Vagina (tissue), 2 donors: ENCODE data around the gene DPP10.

Source experiments
- CTCF ChIP-seq, 3 experiments: fragments of 450-650 bp in 2 of 3; fragments of 200-600 bp in 1 of 3; sonication (generic) in 1 of 3; IDR thresholded peaks; one replicate each; pipeline ENCODE4 v1.5.1; 2017 to 2019; ENCODE audit warnings: antibody characterized with exemption in 3 of 3, mild to moderate bottlenecking in 2 of 3, moderate library complexity in 2 of 3
- POLR2A ChIP-seq, 2 donors: fragments of 450-650 bp; IDR thresholded peaks; one replicate each; pipeline ENCODE4 v1.6.1; 2017; ENCODE audit warnings: antibody characterized with exemption in 2 of 2, mild to moderate bottlenecking in 2 of 2, moderate library complexity in 2 of 2
- POLR2AphosphoS5 ChIP-seq, 2 donors: sonication (generic); formaldehyde crosslinking; IDR thresholded peaks; one replicate each; pipeline ENCODE4 v1.9.0; 2017; ENCODE audit warnings: antibody characterized with exemption in 2 of 2, mild to moderate bottlenecking in 2 of 2, low read depth in 1 of 2; ENCODE audit not compliant: insufficient read depth in 1 of 2

- TF ChIP-seq CTCF (IDR thresholded peaks at IDR 0.05) (no peak), POLR2A (IDR thresholded peaks at IDR 0.05) (no peak), POLR2AphosphoS5 (IDR thresholded peaks at IDR 0.05; ENCODE audit: insufficient read depth in 1 of 2, low read depth in 1 of 2) (no peak)
These were observed 105.7 kb downstream of the DPP10 start for GRCh38 chr2:114548151-114548550.
